HepG2 (cell line): Measurements from ENCODE around the gene FOSL2. TPM values are rescaled to one million over a fixed set of nuclear protein-coding genes. Genes with fewer than 3 reads are reported as not detected.

Experiments
- E2F2 ChIP-seq: sonication (generic); formaldehyde crosslinking; IDR thresholded peaks from 2 replicates; pipeline ENCODE4 v1.4.0; 2020; ENCODE audit warnings: missing genetic modification reagents, borderline replicate concordance
- HBP1 ChIP-seq: IDR thresholded peaks from 2 replicates; pipeline ENCODE4 v1.6.1; 2016; ENCODE audit warnings: low read depth, control low read depth
- HNF1B ChIP-seq: sonication (generic); formaldehyde crosslinking; IDR thresholded peaks from 2 replicates; pipeline ENCODE4 v1.5.1; 2020; ENCODE audit warnings: mild to moderate bottlenecking, moderate library complexity, missing genetic modification reagents
- HOMEZ ChIP-seq: IDR thresholded peaks from 2 replicates; pipeline ENCODE4 v1.6.1; 2016; ENCODE audit warnings: low read depth
- KDM5B ChIP-seq: sonication (generic); formaldehyde crosslinking; IDR thresholded peaks from 2 replicates; pipeline ENCODE4 v1.4.0; 2020; ENCODE audit warnings: missing genetic modification reagents, mild to moderate bottlenecking, borderline replicate concordance
- RBFOX2 ChIP-seq: fragments of 200-400 bp; formaldehyde crosslinking; IDR thresholded peaks from 2 replicates; pipeline ENCODE4 v1.6.1; 2017; ENCODE audit warnings: low read depth, mild to moderate bottlenecking, low read length
- SP1 ChIP-seq, 2 experiments: fragments of 450-650 bp in 1 of 2; sonication (generic) in 1 of 2; formaldehyde crosslinking in 1 of 2; IDR thresholded peaks; 2 replicates each; pipeline versions ENCODE4 v1.4.0 to v1.6.1; 2016 to 2020; ENCODE audit warnings: missing genetic modification reagents in 1 of 2
- USF2 ChIP-seq, 2 experiments: sonication (generic) in 1 of 2; formaldehyde crosslinking in 1 of 2; IDR thresholded peaks; 2 replicates each; pipeline versions ENCODE4 v1.5.1 to v1.6.1; 2011 to 2020; ENCODE audit warnings: borderline replicate concordance in 1 of 2, low read depth in 1 of 2, low read length in 1 of 2, mild to moderate bottlenecking in 1 of 2, missing genetic modification reagents in 1 of 2, moderate library complexity in 1 of 2
- ZNF205 ChIP-seq: IDR thresholded peaks from 2 replicates; pipeline ENCODE4 v1.6.1; 2018; ENCODE audit warnings: missing biosample characterization, missing genetic modification reagents
- ZNF264 ChIP-seq: sonication (generic); formaldehyde crosslinking; IDR thresholded peaks from 2 replicates; pipeline ENCODE4 v1.4.0; 2020; ENCODE audit warnings: missing genetic modification reagents
- ZNF331 ChIP-seq: sonication (generic); formaldehyde crosslinking; IDR thresholded peaks from 2 replicates; pipeline ENCODE4 v1.4.0; 2020; ENCODE audit warnings: missing genetic modification reagents
- ZNF430 ChIP-seq: sonication (generic); formaldehyde crosslinking; IDR thresholded peaks from 2 replicates; pipeline ENCODE4 v1.9.0; 2021; ENCODE audit warnings: mild to moderate bottlenecking, missing genetic modification reagents
- ZNF687 ChIP-seq: sonication (generic); formaldehyde crosslinking; IDR thresholded peaks from 2 replicates; pipeline ENCODE4 v1.5.1; 2020; ENCODE audit warnings: mild to moderate bottlenecking, missing genetic modification reagents, moderate library complexity
- ZNF691 ChIP-seq: sonication (generic); formaldehyde crosslinking; IDR thresholded peaks from 2 replicates; pipeline ENCODE4 v1.4.0; 2020; ENCODE audit warnings: missing genetic modification reagents, low read depth, mild to moderate bottlenecking, borderline replicate concordance
- polyA plus RNA-seq, 8 experiments: library from polyadenylated mRNA; depleted of rRNA in 3 of 8; stranded (reverse) in 7 of 8; unstranded in 1 of 8; fragments of >200 nt; fragmentation: Illumina TruSeq in 4 of 8; extraction: Trizol in 4 of 8; gene quantifications; 2 replicates each; pipeline versions ENCODE4 v1.2.1 to v1.2.3, GENCODE V29; 2011 to 2016; ENCODE audit warnings: low read depth in 4 of 8, missing spikeins in 1 of 8, mixed read lengths in 1 of 8; ENCODE audit not compliant: insufficient read depth in 1 of 8
- total RNA-seq, 5 experiments: library from RNA; depleted of rRNA; stranded (reverse); fragments of >200 nt; fragmentation: Illumina TruSeq; extraction: Trizol; gene quantifications; 2 replicates each; pipeline ENCODE4 v1.2.3, GENCODE V29; 2016; ENCODE audit warnings: low read depth in 1 of 5

Gene FOSL2
- total and polyA plus RNA-seq, 2 of the 13 experiments (the other 11 are each of a cell fraction or from before 2014, with no cell fraction given), result 3.4 to 18.1 TPM

- peak; percentile 31 for TF ChIP-seq HBP1 (CRISPR knock-in tag)
- TF ChIP-seq SP1 (IDR thresholded peaks at IDR 0.05), result no peak
- TF ChIP-seq SP1 (CRISPR knock-in tag; IDR thresholded peaks at IDR 0.05), result no peak
- TF ChIP-seq ZNF687 (CRISPR knock-in tag), result peak; percentile 94
- TF ChIP-seq ZNF331 (CRISPR knock-in tag), result no peak
- peak; percentile 48 for TF ChIP-seq KDM5B (CRISPR knock-in tag)
- TF ChIP-seq RBFOX2, result peak; percentile 85
- TF ChIP-seq ZNF205 (CRISPR knock-in tag), result no peak
- no peak for TF ChIP-seq HOMEZ (CRISPR knock-in tag)
- TF ChIP-seq ZNF430 (CRISPR knock-in tag), result no peak; the same call in 1 of the 2 replicates
- TF ChIP-seq USF2 (IDR thresholded peaks at IDR 0.05; ENCODE audit: low read depth, low read length), result no peak
- no peak for TF ChIP-seq USF2 (CRISPR knock-in tag; IDR thresholded peaks at IDR 0.05; ENCODE audit: borderline replicate concordance)
- TF ChIP-seq ZNF264 (CRISPR knock-in tag), result no peak
- TF ChIP-seq E2F2 (CRISPR knock-in tag), result no peak
- TF ChIP-seq HNF1B, result no peak
- 0 out of 2 replicates have a peak, but pooled peaks have one; percentile 17 for TF ChIP-seq ZNF691 (CRISPR knock-in tag)
Observed at GRCh38 chr2:28390241-28390745, 2.4 kb upstream of the FOSL2 start (continued).
